Measurements from ENCODE around the gene CNTN4.

- no peak for TF ChIP-seq CTCF (IDR thresholded peaks at IDR 0.05)
- TF ChIP-seq POLR2A (IDR thresholded peaks at IDR 0.05): no peak
- TF ChIP-seq EP300 (IDR thresholded peaks at IDR 0.05): no peak
Measured at GRCh38 chr3:2861920-2862319, 763.3 kb downstream of the CNTN4 start.

All from ovary (tissue), 3 donors.